NCI-H82 treated with DMSO at 0.1 percent for 48 hours (cell line): ENCODE results near the gene PHETA1.
"Not testable (repeated sequence)": the region's sequence is repeated elsewhere in the genome, so short reads cannot be mapped to it uniquely, and the experiment has no call there.

Source experiments
- DNase-seq: peaks from one replicate; lab custom pipeline; 2025; ENCODE audit not compliant: unreplicated experiment; lab: John Stamatoyannopoulos, UW

PHETA1 gene

GRCh38 chr12:111351026-111351425 is 17.9 kb downstream of the PHETA1 start:
- no peak for DNase-seq

GRCh38 chr12:111349748-111350520 is 19.0 kb downstream of the PHETA1 start:
- no peak for DNase-seq

- DNase-seq, result no peak
These were observed 19.7 kb downstream of the PHETA1 start for GRCh38 chr12:111349101-111349747.

- no peak for DNase-seq
These were observed 20.8 kb downstream of the PHETA1 start for GRCh38 chr12:111347891-111348644.

GRCh38 chr12:111344254-111344875 is 24.5 kb downstream of the PHETA1 start:
- DNase-seq, result no peak

- no peak for DNase-seq
These were observed 25.7 kb downstream of the PHETA1 start for GRCh38 chr12:111343181-111343580.

GRCh38 chr12:111342376-111342775 is 26.5 kb downstream of the PHETA1 start:
- no peak for DNase-seq

- no peak for DNase-seq
These were observed 27.3 kb downstream of the PHETA1 start for GRCh38 chr12:111341426-111342065.

GRCh38 chr12:111340680-111341079 is 28.2 kb downstream of the PHETA1 start:
- not testable (repeated sequence) for DNase-seq

GRCh38 chr12:111340231-111340630 is 28.7 kb downstream of the PHETA1 start:
- no peak for DNase-seq

- DNase-seq, result no peak
These were observed 29.5 kb downstream of the PHETA1 start for GRCh38 chr12:111339321-111339938.

- DNase-seq, result no peak
These were observed 30.8 kb downstream of the PHETA1 start for GRCh38 chr12:111338096-111338495.

- DNase-seq, result no peak
These were observed 31.5 kb downstream of the PHETA1 start for GRCh38 chr12:111337371-111337770.

- not testable (repeated sequence) for DNase-seq
These were observed 32.5 kb downstream of the PHETA1 start for GRCh38 chr12:111336411-111336810.

- no peak for DNase-seq
These were observed 33.1 kb downstream of the PHETA1 start for GRCh38 chr12:111335811-111336210.

GRCh38 chr12:111335301-111335700 is 33.6 kb downstream of the PHETA1 start:
- not testable (repeated sequence) for DNase-seq

- DNase-seq, result no peak
These were observed 34.4 kb downstream of the PHETA1 start for GRCh38 chr12:111334393-111334915.

GRCh38 chr12:111330800-111331752 is 37.8 kb downstream of the PHETA1 start:
- peak; percentile 62 for DNase-seq

- no peak for DNase-seq
These were observed 40.8 kb downstream of the PHETA1 start for GRCh38 chr12:111328138-111328537.
